HEK293 (cell line): ENCODE results near the gene BCAS3.

Experiments
- CTCF ChIA-PET: fragments of 350-600 bp; formaldehyde crosslinking; extraction: SDS; loops from one replicate; lab custom pipeline; 2021; ENCODE audit warnings: antibody characterized with exemption; lab: Yijun Ruan, JAX
- POLR2A ChIA-PET: fragments of 300-600 bp; formaldehyde crosslinking; extraction: SDS; loops from one replicate; lab custom pipeline; 2020; ENCODE audit warnings: antibody characterized with exemption, inconsistent platforms; lab: Yijun Ruan, JAX
- H3K27ac ChIP-seq: fragments of 200-500 bp; sonication (Bioruptor generic); 2 replicates; pipeline ENCODE4 v1.5.1; 2014; ENCODE audit warnings: low read depth, low read length, control low read depth, inconsistent platforms; ENCODE audit errors: extremely low read depth
- H3K36me3 ChIP-seq, 2 experiments: fragments of 200-500 bp in 1 of 2; sonication (Bioruptor generic) in 1 of 2; 1 replicate in 1 of 2; 2 replicates in 1 of 2; pipeline ENCODE4 v1.5.1; 2014 to 2017; ENCODE audit warnings: inconsistent platforms in 2 of 2, low read length in 2 of 2; ENCODE audit not compliant: control insufficient read depth in 2 of 2, insufficient read depth in 1 of 2
- H3K4me1 ChIP-seq: fragments of 200-500 bp; sonication (Bioruptor generic); 2 replicates; pipeline ENCODE4 v1.5.1; 2014; ENCODE audit warnings: mild to moderate bottlenecking, low read length, inconsistent platforms; ENCODE audit not compliant: control insufficient read depth, insufficient read depth
- H3K4me3 ChIP-seq: 2 replicates; pipeline ENCODE4 v1.5.1; 2011; ENCODE audit warnings: low read depth, mild to moderate bottlenecking, control low read depth, low read length, moderate library complexity
- H3K9me3 ChIP-seq: fragments of 200-500 bp; sonication (Bioruptor generic); 2 replicates; pipeline ENCODE4 v1.5.1; 2014; ENCODE audit warnings: low read depth, low read length, inconsistent platforms; ENCODE audit not compliant: control insufficient read depth, insufficient read depth
- ATF2 ChIP-seq: fragments of 450-650 bp; formaldehyde crosslinking; IDR thresholded peaks from 2 replicates; pipeline ENCODE4 v1.5.1; 2016; ENCODE audit warnings: missing biosample characterization, missing genetic modification characterization, low read depth
- HIC1 ChIP-seq: fragments of 450-650 bp; formaldehyde crosslinking; IDR thresholded peaks from 2 replicates; pipeline ENCODE4 v1.5.1; 2016; ENCODE audit warnings: missing biosample characterization, missing genetic modification characterization
- KLF1 ChIP-seq: fragments of 450-650 bp; formaldehyde crosslinking; IDR thresholded peaks from 2 replicates; pipeline ENCODE4 v1.5.1; 2016; ENCODE audit warnings: missing biosample characterization, missing genetic modification characterization
- KLF7 ChIP-seq: fragments of 450-650 bp; formaldehyde crosslinking; IDR thresholded peaks from 2 replicates; pipeline ENCODE4 v1.5.1; 2016; ENCODE audit warnings: missing biosample characterization, missing genetic modification characterization, borderline replicate concordance
- ZBTB21 ChIP-seq: fragments of 450-650 bp; formaldehyde crosslinking; IDR thresholded peaks from 2 replicates; pipeline ENCODE4 v1.5.1; 2017; ENCODE audit warnings: missing biosample characterization, missing genetic modification characterization
- ZBTB44 ChIP-seq: fragments of 450-650 bp; IDR thresholded peaks from 2 replicates; pipeline ENCODE4 v1.5.1; 2018; ENCODE audit warnings: missing biosample characterization, mild to moderate bottlenecking, missing genetic modification characterization
- ZFP3 ChIP-seq: fragments of 450-650 bp; formaldehyde crosslinking; IDR thresholded peaks from 2 replicates; pipeline ENCODE4 v1.5.1; 2016; ENCODE audit warnings: low read depth, missing biosample characterization, missing genetic modification characterization
- ZFP37 ChIP-seq: fragments of 450-650 bp; formaldehyde crosslinking; IDR thresholded peaks from 2 replicates; pipeline ENCODE4 v1.5.1; 2016; ENCODE audit warnings: missing biosample characterization, missing genetic modification characterization
- ZNF133 ChIP-seq: fragments of 450-650 bp; formaldehyde crosslinking; IDR thresholded peaks from 2 replicates; pipeline ENCODE4 v1.5.1; 2016; ENCODE audit warnings: missing biosample characterization, missing genetic modification characterization
- ZNF362 ChIP-seq: fragments of 450-650 bp; formaldehyde crosslinking; IDR thresholded peaks from 2 replicates; pipeline ENCODE4 v1.5.1; 2016; ENCODE audit warnings: missing biosample characterization, missing genetic modification characterization
- ZNF366 ChIP-seq: fragments of 450-650 bp; formaldehyde crosslinking; conservative IDR thresholded peaks from 2 replicates; pipeline ENCODE4 v1.5.1; 2016; ENCODE audit warnings: missing biosample characterization, missing genetic modification characterization
- ZNF394 ChIP-seq: fragments of 450-650 bp; formaldehyde crosslinking; IDR thresholded peaks from 2 replicates; pipeline ENCODE4 v1.5.1; 2016; ENCODE audit warnings: missing biosample characterization, missing genetic modification characterization, mild to moderate bottlenecking, moderate library complexity, borderline replicate concordance
- ZNF561 ChIP-seq: fragments of 450-650 bp; IDR thresholded peaks from 2 replicates; pipeline ENCODE4 v1.5.1; 2018; ENCODE audit warnings: missing biosample characterization, missing genetic modification characterization, borderline replicate concordance
- ZNF600 ChIP-seq: fragments of 450-650 bp; formaldehyde crosslinking; IDR thresholded peaks from 2 replicates; pipeline ENCODE4 v1.5.1; 2016; ENCODE audit warnings: missing biosample characterization, missing genetic modification characterization
- ZNF621 ChIP-seq: fragments of 450-650 bp; formaldehyde crosslinking; IDR thresholded peaks from 2 replicates; pipeline ENCODE4 v1.5.1; 2017; ENCODE audit warnings: missing biosample characterization, missing genetic modification characterization
- ZNF629 ChIP-seq: fragments of 450-650 bp; formaldehyde crosslinking; IDR thresholded peaks from 2 replicates; pipeline ENCODE4 v1.5.1; 2017; ENCODE audit warnings: missing biosample characterization, missing genetic modification characterization
- ZNF701 ChIP-seq: fragments of 450-650 bp; formaldehyde crosslinking; IDR thresholded peaks from 2 replicates; pipeline ENCODE4 v1.5.1; 2016; ENCODE audit warnings: missing biosample characterization, missing genetic modification characterization
- ZNF791 ChIP-seq: fragments of 450-650 bp; formaldehyde crosslinking; IDR thresholded peaks from 2 replicates; pipeline ENCODE4 v1.5.1; 2016; ENCODE audit warnings: missing biosample characterization, missing genetic modification characterization
- ZNF837 ChIP-seq: fragments of 450-650 bp; formaldehyde crosslinking; IDR thresholded peaks from 2 replicates; pipeline ENCODE4 v1.5.1; 2016; ENCODE audit warnings: missing biosample characterization, missing genetic modification characterization

The BCAS3 gene

GRCh38 chr17:61075988-61076387 lies 398.3 kb downstream of the BCAS3 start:
- H3K27ac ChIP-seq, result no peak overlapping the region
- H3K36me3 ChIP-seq, result peaks cover 0 to 4% of the 10 kb centered on the region in 2 experiments; a peak in 2 of 3 replicates
- ChIA-PET CTCF (no interaction called here), POLR2A (no interaction called here)
- H3K4me3 ChIP-seq, result no peak overlapping the region
- H3K4me1 ChIP-seq, result peaks cover 3% of the 10 kb centered on the region
- H3K9me3 ChIP-seq, result no peaks in the 10 kb centered on the region
- TF ChIP-seq ZNF362 (tag by site-specific recombination) (peak; percentile 60; the same call in 1 of the 2 replicates), ZBTB21 (tag by site-specific recombination) (0 out of 2 replicates have a peak, but pooled peaks have one; percentile 51), ZNF791 (tag by site-specific recombination) (no peak), ZNF701 (tag by site-specific recombination) (no peak), ZNF394 (0 out of 2 replicates have a peak, but pooled peaks have one; percentile 14), ZNF600 (tag by site-specific recombination) (no peak), ZFP37 (tag by site-specific recombination) (no peak), ZNF621 (tag by site-specific recombination) (no peak), ZNF133 (tag by site-specific recombination) (no peak), HIC1 (tag by site-specific recombination) (peak; percentile 20; the same call in 1 of the 2 replicates), KLF7 (tag by site-specific recombination) (no peak), ZFP3 (tag by site-specific recombination) (no peak), ZNF629 (tag by site-specific recombination) (peak; percentile 76), ATF2 (tag by site-specific recombination) (0 out of 2 replicates have a peak, but pooled peaks have one; percentile 56), ZBTB44 (tag by site-specific recombination) (no peak), ZNF366 (tag by site-specific recombination) (peak; percentile 61; the same call in 1 of the 2 replicates)

- peaks cover 3% of the 10 kb centered on the region for H3K4me1 ChIP-seq
- POLR2A ChIA-PET, result no interaction called here
- H3K27ac ChIP-seq, result no peak overlapping the region
- TF ChIP-seq ZNF621 (tag by site-specific recombination), result no peak
- TF ChIP-seq KLF1 (tag by site-specific recombination), result no peak
- TF ChIP-seq ZNF561, result no peak
- no peak for TF ChIP-seq ZNF837
- no peak for TF ChIP-seq ZNF133 (tag by site-specific recombination)
- peaks cover 0 to 4% of the 10 kb centered on the region in 2 experiments; a peak in 2 of 3 replicates for H3K36me3 ChIP-seq
- no peaks in the 10 kb centered on the region for H3K9me3 ChIP-seq
- CTCF ChIA-PET, result no interaction called here
- no peak overlapping the region for H3K4me3 ChIP-seq
These were observed 399.0 kb downstream of the BCAS3 start for GRCh38 chr17:61076621-61077031.
